ENCODE results near the gene NR1D1.

DNA sequence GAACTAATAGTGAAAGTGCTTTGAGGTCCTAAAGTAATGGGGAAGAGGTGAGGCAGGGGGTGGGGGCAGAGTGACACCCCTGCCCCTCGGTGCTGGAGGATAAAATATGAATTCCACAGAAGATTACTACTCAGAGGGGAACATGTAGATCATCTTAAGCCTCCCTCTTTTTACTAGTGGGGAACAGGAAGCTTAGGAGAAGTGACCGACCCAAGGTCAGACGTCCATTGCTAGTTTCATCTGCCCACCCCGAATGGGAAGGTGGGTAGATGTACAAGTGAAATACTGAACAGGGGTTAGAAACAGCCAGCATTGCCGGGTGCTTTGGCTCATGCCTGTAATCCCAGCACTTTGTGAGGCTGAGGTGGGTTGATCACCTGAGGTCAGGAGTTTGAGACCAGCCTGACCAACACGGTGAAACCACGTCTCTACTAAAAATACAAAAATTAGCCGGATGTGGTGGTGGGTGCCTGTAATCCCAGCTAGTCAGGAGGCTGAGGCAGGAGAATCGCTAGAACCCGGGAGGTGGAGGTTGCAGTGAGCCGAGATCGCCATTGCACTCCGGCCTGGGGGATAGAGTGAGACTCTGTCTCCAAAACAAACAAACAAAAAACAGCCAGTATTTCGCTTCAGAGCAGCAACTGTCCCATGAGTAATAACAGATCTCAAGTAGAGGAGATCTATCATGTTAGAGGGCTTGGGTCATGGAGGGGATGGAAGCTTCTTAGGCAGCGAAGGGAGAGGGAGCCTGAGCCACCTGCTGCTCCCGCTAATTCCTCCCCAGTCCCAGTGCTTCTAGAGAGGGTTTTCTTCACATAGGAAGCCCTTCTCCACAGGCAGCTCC is 1.2 kb upstream of the NR1D1 start:
- TF ChIP-seq, protein P1, sequence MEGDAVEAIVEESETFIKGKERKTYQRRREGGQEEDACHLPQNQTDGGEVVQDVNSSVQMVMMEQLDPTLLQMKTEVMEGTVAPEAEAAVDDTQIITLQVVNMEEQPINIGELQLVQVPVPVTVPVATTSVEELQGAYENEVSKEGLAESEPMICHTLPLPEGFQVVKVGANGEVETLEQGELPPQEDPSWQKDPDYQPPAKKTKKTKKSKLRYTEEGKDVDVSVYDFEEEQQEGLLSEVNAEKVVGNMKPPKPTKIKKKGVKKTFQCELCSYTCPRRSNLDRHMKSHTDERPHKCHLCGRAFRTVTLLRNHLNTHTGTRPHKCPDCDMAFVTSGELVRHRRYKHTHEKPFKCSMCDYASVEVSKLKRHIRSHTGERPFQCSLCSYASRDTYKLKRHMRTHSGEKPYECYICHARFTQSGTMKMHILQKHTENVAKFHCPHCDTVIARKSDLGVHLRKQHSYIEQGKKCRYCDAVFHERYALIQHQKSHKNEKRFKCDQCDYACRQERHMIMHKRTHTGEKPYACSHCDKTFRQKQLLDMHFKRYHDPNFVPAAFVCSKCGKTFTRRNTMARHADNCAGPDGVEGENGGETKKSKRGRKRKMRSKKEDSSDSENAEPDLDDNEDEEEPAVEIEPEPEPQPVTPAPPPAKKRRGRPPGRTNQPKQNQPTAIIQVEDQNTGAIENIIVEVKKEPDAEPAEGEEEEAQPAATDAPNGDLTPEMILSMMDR (IDR thresholded peaks at IDR 0.05), result no peak
- no peak for TF ChIP-seq POLR2A (IDR thresholded peaks at IDR 0.05)

All from body of pancreas (tissue), 4 donors.